K562 (cell line): ENCODE results near the gene CIAPIN1. TPM values are rescaled to one million over a fixed set of nuclear protein-coding genes. Genes with fewer than 3 reads are reported as not detected.
A peak's percentile ranks its signal among the peaks of the same experiment; 100 is the strongest.

Experiments used
- ATAC-seq: fragments of 200-7000 bp; cut with Tn5 transposase; 3 replicates; pipeline ENCODE4 v1.9.1; 2020; ENCODE audit warnings: moderate library complexity
- BruUV-seq: library from RNA; stranded (reverse); fragments of 400-500 nt; replicated peaks from 2 replicates; lab custom pipeline; 2021; lab: Mats Ljungman, UMichigan
- CTCF ChIA-PET: fragments of 300-600 bp; formaldehyde crosslinking; extraction: SDS; loops from one replicate; lab custom pipeline; 2021; ENCODE audit warnings: low intra/inter-chr PET ratio; lab: Yijun Ruan, JAX
- POLR2A ChIA-PET: fragments of 300-600, 350-650 bp; sonication (Branson Sonifier 250); formaldehyde crosslinking; extraction: SDS; loops from one replicate; lab custom pipeline; 2021; ENCODE audit warnings: antibody characterized with exemption, inconsistent platforms; lab: Yijun Ruan, JAX
- DNase-seq, 4 experiments: peaks; one replicate each; pipeline versions ENCODE4 v3.0.0 to v3.0.0-alpha.2; 2011 to 2018; ENCODE audit warnings: low spot score in 3 of 4, mixed read lengths in 3 of 4; ENCODE audit errors: extremely low read depth in 1 of 4
- FAIRE-seq: peaks from 2 replicates; lab custom pipeline; 2011; peaks lifted over from hg19 to GRCh38; lab: Jason Lieb, UNC
- H2AFZ ChIP-seq: 2 replicates; pipeline ENCODE4 v1.6.0; 2011; ENCODE audit warnings: low read depth, low read length, control low read depth, inconsistent platforms
- H3K27ac ChIP-seq: fragments of 200-600 bp; 3 replicates; pipeline ENCODE4 v1.8.0; 2011; ENCODE audit warnings: low read depth, mild to moderate bottlenecking, control low read depth, inconsistent platforms, low read length, moderate library complexity, mixed read lengths; ENCODE audit errors: extremely low read depth
- H3K27me3 ChIP-seq, 2 experiments: fragments of 300-600 bp in 1 of 2; 2 replicates in 1 of 2; 3 replicates in 1 of 2; pipeline versions ENCODE4 v1.6.0 to v1.8.0; 2011; ENCODE audit warnings: inconsistent platforms in 2 of 2, low read length in 2 of 2, mild to moderate bottlenecking in 1 of 2, mixed read lengths in 1 of 2, moderate library complexity in 1 of 2; ENCODE audit not compliant: control insufficient read depth in 2 of 2, insufficient read depth in 2 of 2
- H3K36me3 ChIP-seq: fragments of 300-600 bp; 3 replicates; pipeline ENCODE4 v1.8.0; 2011; ENCODE audit warnings: mild to moderate bottlenecking, low read length, inconsistent platforms; ENCODE audit not compliant: control insufficient read depth, insufficient read depth
- H3K4me1 ChIP-seq, 2 experiments: fragments of 200-600 bp in 1 of 2; replicated peaks in 1 of 2; 2 replicates in 1 of 2; 3 replicates in 1 of 2; pipeline versions ENCODE4 v1.5.1 to v1.8.0; 2011; ENCODE audit warnings: inconsistent platforms in 2 of 2, low read length in 2 of 2, mild to moderate bottlenecking in 1 of 2, mixed read lengths in 1 of 2, moderate library complexity in 1 of 2; ENCODE audit not compliant: control insufficient read depth in 2 of 2, insufficient read depth in 2 of 2
- H3K4me2 ChIP-seq: 2 replicates; pipeline ENCODE4 v1.6.1; 2011; ENCODE audit warnings: low read length, control low read depth, inconsistent platforms, mixed read lengths; ENCODE audit not compliant: insufficient read depth
- H3K4me3 ChIP-seq: fragments of 200-600 bp; sonication (generic), shearing (Covaris generic); 2 replicates; pipeline ENCODE4 v1.5.1; 2016; ENCODE audit warnings: control low read depth, inconsistent platforms
- H3K79me2 ChIP-seq: fragments of 200-600 bp; 3 replicates; pipeline ENCODE4 v1.8.0; 2011; ENCODE audit warnings: low read length, inconsistent platforms; ENCODE audit not compliant: control insufficient read depth, insufficient read depth
- H3K9ac ChIP-seq, 2 experiments: 2 replicates each; pipeline versions ENCODE4 v1.6.0 to v1.6.1; 2011; ENCODE audit warnings: low read depth in 2 of 2, low read length in 2 of 2, control low read depth in 1 of 2, inconsistent platforms in 1 of 2, mild to moderate bottlenecking in 1 of 2, mixed read lengths in 1 of 2; ENCODE audit not compliant: insufficient read depth in 1 of 2
- H3K9me1 ChIP-seq: one replicate; pipeline ENCODE4 v1.6.0; 2011; ENCODE audit warnings: inconsistent platforms, mild to moderate bottlenecking, low read length, moderate library complexity; ENCODE audit not compliant: control insufficient read depth, insufficient read depth
- H3K9me3 ChIP-seq: replicated peaks from 2 replicates; pipeline ENCODE4 v1.5.1; 2011; ENCODE audit warnings: low read depth, low read length, inconsistent platforms; ENCODE audit not compliant: control insufficient read depth, insufficient read depth
- H4K20me1 ChIP-seq: replicated peaks from 2 replicates; pipeline ENCODE4 v1.6.1; 2011; ENCODE audit warnings: low read length, inconsistent platforms, mixed read lengths; ENCODE audit not compliant: control insufficient read depth, insufficient read depth
- MTA2 ChIP-seq: fragments of 450-650 bp; IDR thresholded peaks from 2 replicates; pipeline ENCODE4 v1.6.1; 2016; ENCODE audit warnings: low read depth
- POLR3A ChIP-seq: IDR thresholded peaks from 2 replicates; pipeline ENCODE4 v1.6.1; 2011; ENCODE audit warnings: borderline replicate concordance, mild to moderate bottlenecking, moderate library complexity; ENCODE audit not compliant: insufficient read length, insufficient read depth; ENCODE audit errors: extremely low read depth
- SLC30A9 ChIP-seq: fragments of 250-450 bp; sonication (Bioruptor Pico); IDR thresholded peaks from 2 replicates; pipeline ENCODE4 v1.8.0; 2022; ENCODE audit warnings: mild to moderate bottlenecking, moderate library complexity
- WGBS: fragments of 100-300 bp; shearing (Covaris generic); methylation state at CpG from one replicate; pipeline ENCODE4 v1.1.6; 2016; ENCODE audit warnings: low coverage, mixed read lengths; ENCODE audit not compliant: insufficient coverage; ENCODE audit errors: missing lambda C conversion rate; 5-methylcytosine and 5-hydroxymethylcytosine counted together
- in situ Hi-C: fragments of 300-500 bp; cut with MboI; formaldehyde crosslinking; loops from 4 replicates; pipeline ENCODE4 v1.15.0; 2018; ENCODE audit warnings: inconsistent platforms, mixed read lengths
- intact Hi-C: fragments of 100-400 bp; cut with micrococcal nuclease; formaldehyde crosslinking; loops from 2 replicates; pipeline ENCODE4 v1.14.2; 2022
- polyA plus RNA-seq, 8 experiments: library from polyadenylated mRNA; depleted of rRNA in 4 of 8; stranded (reverse) in 5 of 8; unstranded in 3 of 8; fragments of >200 nt; fragmentation: Nextera tagmentation in 2 of 8; fragmentation: Illumina TruSeq in 1 of 8; extraction: Ambion mirVana in 2 of 8; extraction: Trizol in 1 of 8; gene quantifications; 2 replicates each; pipeline versions ENCODE4 v1.2.1 to v1.2.3, GENCODE V29; 2011 to 2014; ENCODE audit warnings: inconsistent platforms in 1 of 8, missing spikeins in 1 of 8
- total RNA-seq, 7 experiments: library from RNA; depleted of rRNA in 6 of 7; stranded (reverse); fragments of >200 nt in 6 of 7; fragmentation: Illumina TruSeq in 2 of 7; extraction: Trizol in 2 of 7; gene quantifications; 2 replicates each; pipeline versions ENCODE4 v1.2.1 to v1.2.3, GENCODE V29; 2011 to 2021; ENCODE audit warnings: low replicate concordance in 1 of 7
- TF ChIP-seq, protein P1 (sequence below): fragments of 450-650 bp; formaldehyde crosslinking; IDR thresholded peaks from 2 replicates; pipeline ENCODE4 v1.4.0; 2022; ENCODE audit warnings: missing genetic modification characterization
- TF ChIP-seq, protein P2 (sequence below): IDR thresholded peaks from 2 replicates; pipeline ENCODE4 v1.6.1; 2016; ENCODE audit warnings: missing genetic modification characterization, missing compliant biosample characterization

Gene CIAPIN1
- total and polyA plus RNA-seq, 9 of the 15 experiments (the other 6 are each of a cell fraction or from before 2014, with no cell fraction given) = 71.8 to 263 (median 95.7) TPM

DNA sequence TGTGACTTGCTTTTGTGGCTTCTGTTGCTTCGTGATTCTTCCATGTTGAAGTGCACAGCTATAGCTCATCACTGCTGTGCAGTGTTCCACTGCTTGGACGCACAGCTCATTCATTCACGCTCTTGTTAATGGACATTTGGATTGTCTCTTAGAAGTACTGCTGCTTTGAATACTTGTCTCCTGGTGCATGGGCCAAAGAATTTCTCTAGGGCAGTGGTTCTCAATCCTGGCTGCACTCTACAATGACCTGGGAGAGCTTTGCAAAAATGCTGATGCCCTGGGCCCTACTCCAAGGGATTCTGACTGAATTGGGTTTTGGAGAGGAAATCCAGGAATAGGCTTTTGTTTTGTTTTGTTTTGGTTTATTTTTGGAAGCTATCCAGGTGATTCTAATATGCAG, 22.6 kb downstream of the CIAPIN1 start:
- ATAC-seq (no peak), FAIRE-seq (no peak), DNase-seq (no peak)
- POLR2A ChIA-PET = no interaction called here
- Histone ChIP-seq H3K27me3 (no peaks in the 10 kb centered on the region), H3K9me3 (no peaks in the 10 kb centered on the region), H3K27ac (no peak overlapping the region), H3K9ac (no peak overlapping the region)
- in situ Hi-C loops = no loop called here
- TF ChIP-seq, protein P1, sequence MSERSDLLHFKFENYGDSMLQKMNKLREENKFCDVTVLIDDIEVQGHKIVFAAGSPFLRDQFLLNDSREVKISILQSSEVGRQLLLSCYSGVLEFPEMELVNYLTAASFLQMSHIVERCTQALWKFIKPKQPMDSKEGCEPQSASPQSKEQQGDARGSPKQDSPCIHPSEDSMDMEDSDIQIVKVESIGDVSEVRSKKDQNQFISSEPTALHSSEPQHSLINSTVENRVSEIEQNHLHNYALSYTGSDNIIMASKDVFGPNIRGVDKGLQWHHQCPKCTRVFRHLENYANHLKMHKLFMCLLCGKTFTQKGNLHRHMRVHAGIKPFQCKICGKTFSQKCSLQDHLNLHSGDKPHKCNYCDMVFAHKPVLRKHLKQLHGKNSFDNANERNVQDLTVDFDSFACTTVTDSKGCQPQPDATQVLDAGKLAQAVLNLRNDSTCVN (CRISPR knock-in tag) = no peak
- no peak for TF ChIP-seq SLC30A9 (CRISPR knock-in tag)
- TF ChIP-seq, all 486 proteins: peak for 0
- BruUV-seq = no TSS peak
- CTCF ChIA-PET = no interaction called here
- H3K9me1 ChIP-seq = no peaks in the 10 kb centered on the region
- H3K79me2 ChIP-seq = no peaks in the 10 kb centered on the region
- H3K36me3 ChIP-seq = peaks cover 23% of the 10 kb centered on the region; the same call in 2 of the 3 replicates
- intact Hi-C loops = no loop called here
- peaks cover 0 to 3% of the 10 kb centered on the region in 2 experiments; a peak in 1 of 5 replicates for H3K4me1 ChIP-seq
- no peak overlapping the region for H3K4me2 ChIP-seq
- H4K20me1 ChIP-seq = no peaks in the 10 kb centered on the region
- H3K4me3 ChIP-seq = no peak overlapping the region
- WGBS = 80% methylated on average over 3 of the region's 3 CpGs
- no peak overlapping the region for H2AFZ ChIP-seq

GRCh38 chr16:57423152-57423551, 24.0 kb downstream of the CIAPIN1 start:
- no TSS peak for BruUV-seq
- no peak overlapping the region; a peak in 1 of 4 replicates for H3K9ac ChIP-seq
- no peak overlapping the region for H3K4me3 ChIP-seq
- peaks cover 3 to 4% of the 10 kb centered on the region in 2 experiments; a peak in 3 of 5 replicates for H3K4me1 ChIP-seq
- H3K36me3 ChIP-seq = peaks cover 11% of the 10 kb centered on the region; the same call in 1 of the 3 replicates
- no peaks in the 10 kb centered on the region for H3K79me2 ChIP-seq
- TF ChIP-seq, protein P2, sequence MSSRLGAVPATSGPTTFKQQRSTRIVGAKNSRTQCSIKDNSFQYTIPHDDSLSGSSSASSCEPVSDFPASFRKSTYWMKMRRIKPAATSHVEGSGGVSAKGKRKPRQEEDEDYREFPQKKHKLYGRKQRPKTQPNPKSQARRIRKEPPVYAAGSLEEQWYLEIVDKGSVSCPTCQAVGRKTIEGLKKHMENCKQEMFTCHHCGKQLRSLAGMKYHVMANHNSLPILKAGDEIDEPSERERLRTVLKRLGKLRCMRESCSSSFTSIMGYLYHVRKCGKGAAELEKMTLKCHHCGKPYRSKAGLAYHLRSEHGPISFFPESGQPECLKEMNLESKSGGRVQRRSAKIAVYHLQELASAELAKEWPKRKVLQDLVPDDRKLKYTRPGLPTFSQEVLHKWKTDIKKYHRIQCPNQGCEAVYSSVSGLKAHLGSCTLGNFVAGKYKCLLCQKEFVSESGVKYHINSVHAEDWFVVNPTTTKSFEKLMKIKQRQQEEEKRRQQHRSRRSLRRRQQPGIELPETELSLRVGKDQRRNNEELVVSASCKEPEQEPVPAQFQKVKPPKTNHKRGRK (tag) = peak; percentile 42; the same call in 1 of the 2 replicates
- TF ChIP-seq MTA2 = no peak
- TF ChIP-seq POLR3A = no peak
- H3K4me2 ChIP-seq = no peak overlapping the region
- ATAC-seq = no peak
- H3K9me3 ChIP-seq = no peaks in the 10 kb centered on the region
- no peak overlapping the region for H3K27ac ChIP-seq
- ChIA-PET CTCF (interaction anchor here (8.4 kb wide), 1 partner anchor 121 kb away, joined by 109 read pairs; no protein-coding TSS in a partner anchor), POLR2A (interaction anchor here (0.9 to 2.0 kb wide), 2 partner anchors 10 to 24 kb away, joined by 3 to 8 read pairs; partner anchors contain the start of genes CIAPIN1 and COQ9)
- WGBS = 14% methylated on average over 1 of the region's 2 CpGs
- no peaks in the 10 kb centered on the region for H4K20me1 ChIP-seq
- no peaks in the 10 kb centered on the region for H3K9me1 ChIP-seq
- H3K27me3 ChIP-seq = no peaks in the 10 kb centered on the region
- in situ Hi-C loops (no loop called here), intact Hi-C loops (no loop called here)
- FAIRE-seq = no peak
- DNase-seq = no peak
- H2AFZ ChIP-seq = no peak overlapping the region
